HL-60/S4 treated with retinoic acid at 250 ng/mL for 4 days and 3 days (cell line): Measurements from ENCODE around the gene PIR.

ENCODE experiments used
- in situ Hi-C: fragments of 300-500 bp; cut with MboI; formaldehyde crosslinking; loops from 2 replicates; pipeline ENCODE4 v1.7.0; 2022; ENCODE audit warnings: low sequenced_read_pairs

PIR gene

GRCh38 chrX:15425024-15425423 is 68.1 kb downstream of the PIR start:
- in situ Hi-C loops = no loop called here

- in situ Hi-C loops = no loop called here
Observed at GRCh38 chrX:15418707-15419181, 74.4 kb downstream of the PIR start.

GRCh38 chrX:15418041-15418706 is 75.0 kb downstream of the PIR start:
- in situ Hi-C loops = no loop called here

GRCh38 chrX:15416133-15416993 is 76.8 kb downstream of the PIR start:
- in situ Hi-C loops = no loop called here

- in situ Hi-C loops = no loop called here
Observed at GRCh38 chrX:15413101-15413500, 80.0 kb downstream of the PIR start.

- in situ Hi-C loops = no loop called here
Observed at GRCh38 chrX:15410947-15411346, 82.2 kb downstream of the PIR start.

- in situ Hi-C loops = no loop called here
Observed at GRCh38 chrX:15410430-15410829, 82.7 kb downstream of the PIR start.

GRCh38 chrX:15405846-15406245 is 87.3 kb downstream of the PIR start:
- in situ Hi-C loops = no loop called here

GRCh38 chrX:15404401-15405096 is 88.6 kb downstream of the PIR start:
- in situ Hi-C loops = no loop called here

- in situ Hi-C loops = no loop called here
Observed at GRCh38 chrX:15401378-15401777, 91.8 kb downstream of the PIR start.

GRCh38 chrX:15399962-15400391 is 93.2 kb downstream of the PIR start:
- in situ Hi-C loops = no loop called here

- in situ Hi-C loops = no loop called here
Observed at GRCh38 chrX:15398874-15399273, 94.3 kb downstream of the PIR start.

GRCh38 chrX:15395789-15396188 is 97.3 kb downstream of the PIR start:
- in situ Hi-C loops = no loop called here

GRCh38 chrX:15391850-15392249 is 101.3 kb downstream of the PIR start:
- in situ Hi-C loops = no loop called here

- in situ Hi-C loops = no loop called here
Observed at GRCh38 chrX:15384304-15384703, 108.8 kb downstream of the PIR start, which contains the start of gene VEGFD. TSS of gene VEGFD (minus strand) at chrX:15384413. CDS start at chrX:15383946, 467 bp downstream.

GRCh38 chrX:15382813-15383212 is 110.3 kb downstream of the PIR start:
- in situ Hi-C loops = no loop called here

GRCh38 chrX:15376956-15377355 is 116.2 kb downstream of the PIR start:
- in situ Hi-C loops = no loop called here

- in situ Hi-C loops = loop anchor here (25.0 kb wide), 1 partner anchor 88 kb away; no protein-coding TSS in a partner anchor
Observed at GRCh38 chrX:15373976-15374375, 119.2 kb downstream of the PIR start.

- in situ Hi-C loops = loop anchor here (25.0 kb wide), 1 partner anchor 96 kb away; no protein-coding TSS in a partner anchor
Observed at GRCh38 chrX:15366506-15367352, 126.4 kb downstream of the PIR start.

GRCh38 chrX:15359701-15360100 is 133.4 kb downstream of the PIR start:
- in situ Hi-C loops = loop anchor here (25.0 kb wide), 1 partner anchor 103 kb away; no protein-coding TSS in a partner anchor
